Testis (tissue), 2 donors: ENCODE results near the gene ABHD16B.
"Not testable (repeated sequence)": the region's sequence is repeated elsewhere in the genome, so short reads cannot be mapped to it uniquely, and the experiment has no call there.

Source experiments
- CTCF ChIP-seq, 3 experiments: fragments of 450-650 bp in 2 of 3; fragments of 200-600 bp in 1 of 3; sonication (generic) in 1 of 3; IDR thresholded peaks; one replicate each; pipeline ENCODE4 v1.5.1; 2016 to 2019; ENCODE audit warnings: antibody characterized with exemption in 3 of 3, mild to moderate bottlenecking in 2 of 3, moderate library complexity in 1 of 3
- POLR2A ChIP-seq: fragments of 450-650 bp; IDR thresholded peaks from one replicate; pipeline ENCODE4 v1.6.1; 2017; ENCODE audit warnings: antibody characterized with exemption, mild to moderate bottlenecking, moderate library complexity

- TF ChIP-seq CTCF (IDR thresholded peaks at IDR 0.05); POLR2A: not testable (repeated sequence)
These were observed 5.7 kb downstream of the ABHD16B start for GRCh38 chr20:63867042-63867441.
